ENCODE measurements around the gene WDR93.

WDR93 gene

GRCh38 chr15:89755701-89756100 is 65.1 kb downstream of the WDR93 start:
- Histone ChIP-seq H3K9me3 (ENCODE audit: control insufficient read depth in 2 of 2, low read length in 2 of 2) (no peaks in the 10 kb centered on the region), H3K4me1 (ENCODE audit: control insufficient read depth in 2 of 2, insufficient read depth in 2 of 2, low read length in 2 of 2) (peaks cover 7 to 10% of the 10 kb centered on the region in 2 donors), H3K36me3 (ENCODE audit: control insufficient read depth in 2 of 2, insufficient read depth in 2 of 2, low read length in 2 of 2) (no peaks in the 10 kb centered on the region), H3K27me3 (ENCODE audit: control insufficient read depth in 2 of 2, insufficient read depth in 2 of 2, low read length in 2 of 2) (no peaks in the 10 kb centered on the region), H3K27ac (ENCODE audit: low read depth in 2 of 2, low read length in 2 of 2) (no peak overlapping the region), H3K4me3 (ENCODE audit: low read length in 2 of 2) (no peak overlapping the region), H3K9ac (ENCODE audit: low read depth in 1 of 2, low read length in 2 of 2) (no peak overlapping the region)

DNA sequence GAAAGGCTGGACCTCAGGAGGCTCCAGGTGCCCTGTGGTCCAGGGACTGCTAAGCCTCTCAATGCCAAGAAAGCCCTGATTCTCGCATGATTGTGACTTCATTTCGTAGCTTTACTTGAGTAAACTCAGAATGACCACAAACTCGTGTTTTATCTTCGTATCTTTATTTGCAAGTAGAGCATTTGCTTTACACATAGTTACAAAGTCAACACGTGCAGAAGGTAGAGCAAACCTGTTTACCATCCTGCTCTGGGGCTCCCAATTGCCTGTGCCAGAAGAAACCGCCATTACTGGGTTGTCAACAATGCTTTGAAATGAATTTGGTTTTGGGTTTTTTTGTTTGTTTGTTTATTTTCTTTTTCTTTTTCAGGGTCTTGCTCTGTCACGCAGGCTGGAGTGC is 66.3 kb downstream of the WDR93 start:
- Histone ChIP-seq H3K27ac (ENCODE audit: low read depth in 2 of 2, low read length in 2 of 2) (no peak overlapping the region), H3K4me3 (ENCODE audit: low read length in 2 of 2) (no peak overlapping the region), H3K27me3 (ENCODE audit: control insufficient read depth in 2 of 2, insufficient read depth in 2 of 2, low read length in 2 of 2) (no peaks in the 10 kb centered on the region), H3K9ac (ENCODE audit: low read depth in 1 of 2, low read length in 2 of 2) (no peak overlapping the region), H3K36me3 (ENCODE audit: control insufficient read depth in 2 of 2, insufficient read depth in 2 of 2, low read length in 2 of 2) (no peaks in the 10 kb centered on the region), H3K9me3 (ENCODE audit: control insufficient read depth in 2 of 2, low read length in 2 of 2) (no peaks in the 10 kb centered on the region), H3K4me1 (ENCODE audit: control insufficient read depth in 2 of 2, insufficient read depth in 2 of 2, low read length in 2 of 2) (peaks cover 15 to 16% of the 10 kb centered on the region in 2 donors)

- no peaks in the 10 kb centered on the region for H3K27me3 ChIP-seq (ENCODE audit: control insufficient read depth in 2 of 2, insufficient read depth in 2 of 2, low read length in 2 of 2)
- H3K9ac ChIP-seq (ENCODE audit: low read depth in 1 of 2, low read length in 2 of 2) = no peak overlapping the region
- H3K9me3 ChIP-seq (ENCODE audit: control insufficient read depth in 2 of 2, low read length in 2 of 2) = no peaks in the 10 kb centered on the region
- H3K4me1 ChIP-seq (ENCODE audit: control insufficient read depth in 2 of 2, insufficient read depth in 2 of 2, low read length in 2 of 2) = peaks cover 21 to 22% of the 10 kb centered on the region in 2 donors
- H3K36me3 ChIP-seq (ENCODE audit: control insufficient read depth in 2 of 2, insufficient read depth in 2 of 2, low read length in 2 of 2) = no peaks in the 10 kb centered on the region
- no peak overlapping the region for H3K27ac ChIP-seq (ENCODE audit: low read depth in 2 of 2, low read length in 2 of 2)
- no peak overlapping the region for H3K4me3 ChIP-seq (ENCODE audit: low read length in 2 of 2)
These were observed 67.7 kb downstream of the WDR93 start for GRCh38 chr15:89758283-89758682.

- Histone ChIP-seq H3K4me1 (ENCODE audit: control insufficient read depth in 2 of 2, insufficient read depth in 2 of 2, low read length in 2 of 2) (peaks cover 22 to 24% of the 10 kb centered on the region in 2 donors), H3K27me3 (ENCODE audit: control insufficient read depth in 2 of 2, insufficient read depth in 2 of 2, low read length in 2 of 2) (no peaks in the 10 kb centered on the region), H3K27ac (ENCODE audit: low read depth in 2 of 2, low read length in 2 of 2) (no peak overlapping the region), H3K36me3 (ENCODE audit: control insufficient read depth in 2 of 2, insufficient read depth in 2 of 2, low read length in 2 of 2) (no peaks in the 10 kb centered on the region), H3K9me3 (ENCODE audit: control insufficient read depth in 2 of 2, low read length in 2 of 2) (no peaks in the 10 kb centered on the region), H3K9ac (ENCODE audit: low read depth in 1 of 2, low read length in 2 of 2) (no peak overlapping the region), H3K4me3 (ENCODE audit: low read length in 2 of 2) (no peak overlapping the region)
These were observed 68.4 kb downstream of the WDR93 start for GRCh38 chr15:89758981-89759380.

- H3K9me3 ChIP-seq (ENCODE audit: control insufficient read depth in 2 of 2, low read length in 2 of 2) = no peaks in the 10 kb centered on the region
- no peak overlapping the region for H3K4me3 ChIP-seq (ENCODE audit: low read length in 2 of 2)
- no peaks in the 10 kb centered on the region for H3K36me3 ChIP-seq (ENCODE audit: control insufficient read depth in 2 of 2, insufficient read depth in 2 of 2, low read length in 2 of 2)
- H3K27me3 ChIP-seq (ENCODE audit: control insufficient read depth in 2 of 2, insufficient read depth in 2 of 2, low read length in 2 of 2) = no peaks in the 10 kb centered on the region
- no peak overlapping the region for H3K9ac ChIP-seq (ENCODE audit: low read depth in 1 of 2, low read length in 2 of 2)
- H3K4me1 ChIP-seq (ENCODE audit: control insufficient read depth in 2 of 2, insufficient read depth in 2 of 2, low read length in 2 of 2) = peaks cover 22 to 24% of the 10 kb centered on the region in 2 donors
- no peak overlapping the region for H3K27ac ChIP-seq (ENCODE audit: low read depth in 2 of 2, low read length in 2 of 2)
These were observed 69.2 kb downstream of the WDR93 start for GRCh38 chr15:89759835-89760234.

GRCh38 chr15:89760303-89761008 is 69.8 kb downstream of the WDR93 start:
- Histone ChIP-seq H3K36me3 (ENCODE audit: control insufficient read depth in 2 of 2, insufficient read depth in 2 of 2, low read length in 2 of 2) (no peaks in the 10 kb centered on the region), H3K9me3 (ENCODE audit: control insufficient read depth in 2 of 2, low read length in 2 of 2) (no peaks in the 10 kb centered on the region), H3K9ac (ENCODE audit: low read depth in 1 of 2, low read length in 2 of 2) (peak overlapping the region in 1 of 2 donors; percentile 36), H3K27me3 (ENCODE audit: control insufficient read depth in 2 of 2, insufficient read depth in 2 of 2, low read length in 2 of 2) (no peaks in the 10 kb centered on the region), H3K27ac (ENCODE audit: low read depth in 2 of 2, low read length in 2 of 2) (peak overlapping the region; percentile 58 to 83), H3K4me1 (ENCODE audit: control insufficient read depth in 2 of 2, insufficient read depth in 2 of 2, low read length in 2 of 2) (peaks cover 22 to 24% of the 10 kb centered on the region in 2 donors), H3K4me3 (ENCODE audit: low read length in 2 of 2) (no peak overlapping the region)

DNA sequence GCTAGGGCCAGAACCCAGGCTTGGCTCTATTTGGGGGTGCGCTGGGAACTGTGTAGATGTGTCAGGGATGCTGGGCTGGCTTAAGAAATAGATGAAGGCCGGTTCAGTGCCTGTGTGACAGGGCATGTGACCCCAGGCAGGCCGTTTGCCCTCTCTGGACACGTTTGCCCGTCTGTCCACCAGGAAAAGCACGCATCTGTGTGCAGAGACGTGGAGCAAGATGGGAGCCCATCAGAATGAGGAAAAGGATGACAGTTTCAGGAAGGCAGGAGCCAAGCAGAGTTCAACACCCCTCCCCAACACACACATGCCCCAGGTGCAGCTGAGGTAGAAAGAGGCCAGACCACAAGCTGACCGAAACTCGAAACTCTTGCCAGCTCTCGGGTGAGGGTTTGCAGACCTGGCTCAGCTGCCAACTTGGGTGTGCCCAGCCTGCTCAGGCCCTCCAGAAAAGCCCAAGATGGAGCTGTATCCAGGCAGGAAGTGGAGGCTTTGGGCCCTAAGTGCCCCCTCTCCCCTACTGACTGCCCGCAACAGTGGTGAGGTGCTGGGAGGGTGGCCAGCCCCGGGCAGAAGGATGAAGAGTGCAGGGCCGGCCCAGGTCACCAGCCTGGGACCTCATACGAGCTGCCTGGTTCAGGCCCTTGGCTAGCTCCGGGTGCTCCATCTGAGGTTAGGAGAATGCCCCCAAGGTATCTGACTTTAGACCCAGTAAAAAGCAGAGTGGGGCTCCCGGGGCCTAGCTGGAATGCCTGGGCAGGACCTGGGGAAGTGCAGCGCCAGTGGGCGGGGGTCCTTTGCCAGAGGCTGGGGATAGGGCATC is 70.6 kb downstream of the WDR93 start:
- Histone ChIP-seq H3K27me3 (ENCODE audit: control insufficient read depth in 2 of 2, insufficient read depth in 2 of 2, low read length in 2 of 2) (no peaks in the 10 kb centered on the region), H3K27ac (ENCODE audit: low read depth in 2 of 2, low read length in 2 of 2) (peak overlapping the region; percentile 58 to 83), H3K36me3 (ENCODE audit: control insufficient read depth in 2 of 2, insufficient read depth in 2 of 2, low read length in 2 of 2) (no peaks in the 10 kb centered on the region), H3K9ac (ENCODE audit: low read depth in 1 of 2, low read length in 2 of 2) (peak overlapping the region; percentile 14 to 25), H3K4me3 (ENCODE audit: low read length in 2 of 2) (no peak overlapping the region), H3K4me1 (ENCODE audit: control insufficient read depth in 2 of 2, insufficient read depth in 2 of 2, low read length in 2 of 2) (peaks cover 22 to 24% of the 10 kb centered on the region in 2 donors), H3K9me3 (ENCODE audit: control insufficient read depth in 2 of 2, low read length in 2 of 2) (no peaks in the 10 kb centered on the region)

DNA sequence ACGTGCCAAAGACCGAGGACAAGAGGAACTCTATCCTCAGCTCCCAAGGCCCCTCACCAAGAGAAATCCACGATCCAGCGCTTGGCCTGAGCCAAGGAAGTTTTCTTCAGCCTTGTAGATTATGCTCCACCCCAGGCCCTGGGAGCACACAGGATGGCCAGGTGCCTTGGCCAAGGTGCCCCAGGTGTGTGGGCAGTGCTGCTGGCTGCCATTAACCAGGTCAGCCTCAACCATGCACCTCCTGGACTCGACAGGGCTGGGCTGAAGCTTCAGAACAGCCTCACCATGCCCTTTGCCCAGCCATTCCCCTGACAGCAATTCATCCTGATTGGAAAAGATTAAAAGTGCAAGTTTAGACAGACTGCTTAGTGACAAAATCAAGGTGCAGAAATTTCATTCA is 71.3 kb downstream of the WDR93 start:
- Histone ChIP-seq H3K4me1 (ENCODE audit: control insufficient read depth in 2 of 2, insufficient read depth in 2 of 2, low read length in 2 of 2) (peaks cover 22 to 24% of the 10 kb centered on the region in 2 donors), H3K36me3 (ENCODE audit: control insufficient read depth in 2 of 2, insufficient read depth in 2 of 2, low read length in 2 of 2) (no peaks in the 10 kb centered on the region), H3K27me3 (ENCODE audit: control insufficient read depth in 2 of 2, insufficient read depth in 2 of 2, low read length in 2 of 2) (no peaks in the 10 kb centered on the region), H3K9ac (ENCODE audit: low read depth in 1 of 2, low read length in 2 of 2) (peak overlapping the region in 1 of 2 donors; percentile 14), H3K27ac (ENCODE audit: low read depth in 2 of 2, low read length in 2 of 2) (peak overlapping the region; percentile 58 to 83), H3K9me3 (ENCODE audit: control insufficient read depth in 2 of 2, low read length in 2 of 2) (no peaks in the 10 kb centered on the region), H3K4me3 (ENCODE audit: low read length in 2 of 2) (no peak overlapping the region)

DNA sequence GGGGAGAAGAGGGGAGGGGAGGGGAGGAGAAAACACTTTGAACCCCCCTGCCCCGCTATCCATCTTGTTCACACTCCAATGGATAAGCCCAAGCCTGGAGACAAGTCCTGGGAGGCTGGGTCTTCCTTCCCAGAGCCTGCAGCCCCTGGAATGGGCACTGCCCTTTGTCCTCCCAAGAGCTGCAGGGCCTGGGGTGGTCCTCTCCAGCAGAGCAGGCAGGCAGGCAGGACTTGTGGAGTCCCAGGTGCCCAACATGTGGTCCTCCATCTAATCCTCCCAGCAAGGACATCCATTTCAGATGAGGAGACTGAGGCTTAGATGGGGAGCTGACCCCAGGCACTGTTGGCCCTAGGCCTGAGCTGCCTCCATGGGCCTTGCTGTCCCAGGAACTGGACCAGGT is 75.1 kb downstream of the WDR93 start:
- H3K4me1 ChIP-seq (ENCODE audit: control insufficient read depth in 2 of 2, insufficient read depth in 2 of 2, low read length in 2 of 2) = peaks cover 26 to 32% of the 10 kb centered on the region in 2 donors
- H3K27ac ChIP-seq (ENCODE audit: low read depth in 2 of 2, low read length in 2 of 2) = no peak overlapping the region
- H3K36me3 ChIP-seq (ENCODE audit: control insufficient read depth in 2 of 2, insufficient read depth in 2 of 2, low read length in 2 of 2) = no peaks in the 10 kb centered on the region
- no peaks in the 10 kb centered on the region for H3K9me3 ChIP-seq (ENCODE audit: control insufficient read depth in 2 of 2, low read length in 2 of 2)
- H3K27me3 ChIP-seq (ENCODE audit: control insufficient read depth in 2 of 2, insufficient read depth in 2 of 2, low read length in 2 of 2) = no peaks in the 10 kb centered on the region
- no peak overlapping the region for H3K4me3 ChIP-seq (ENCODE audit: low read length in 2 of 2)
- no peak overlapping the region for H3K9ac ChIP-seq (ENCODE audit: low read depth in 1 of 2, low read length in 2 of 2)
